PC-3 (cell line): Measurements from ENCODE around the gene GID4. TPM values are rescaled to one million over a fixed set of nuclear protein-coding genes. Genes with fewer than 3 reads are reported as not detected.

ENCODE experiments used
- ATAC-seq: fragments of 200-7000 bp; cut with Tn5 transposase; 2 replicates; pipeline ENCODE4 v1.9.1; 2020; ENCODE audit warnings: mild to moderate bottlenecking, moderate library complexity
- BruUV-seq: library from RNA; stranded (reverse); fragments of 400-500 nt; replicated peaks from 2 replicates; lab custom pipeline; 2021; lab: Mats Ljungman, UMichigan
- CTCF ChIA-PET: fragments of 300-600 bp; sonication (Branson Sonifier 250); formaldehyde crosslinking; loops from one replicate; lab custom pipeline; 2022; ENCODE audit warnings: antibody characterized with exemption; lab: Charles Lee
- POLR2A ChIA-PET: fragments of 300-600 bp; sonication (Branson Sonifier 250); formaldehyde crosslinking; loops from one replicate; lab custom pipeline; 2022; ENCODE audit warnings: antibody characterized with exemption; ENCODE audit not compliant: unreplicated experiment; lab: Charles Lee
- DNase-seq: peaks from one replicate; pipeline ENCODE4 v3.0.0-alpha.2; 2015
- H2AFZ ChIP-seq: fragments of 300-600 bp; sonication (generic); 2 replicates; pipeline ENCODE4 v1.6.0; 2016; ENCODE audit warnings: antibody characterized with exemption, low read length
- H3F3A ChIP-seq: fragments of 300-600 bp; sonication (generic); one replicate; pipeline ENCODE4 v1.6.0; 2017; ENCODE audit warnings: antibody characterized with exemption, low read length, control low read depth, mild to moderate bottlenecking; ENCODE audit not compliant: unreplicated experiment
- H3K27ac ChIP-seq: fragments of 300-600 bp; sonication (generic); 2 replicates; pipeline ENCODE4 v1.5.1; 2016; ENCODE audit warnings: mild to moderate bottlenecking, low read length
- H3K27me3 ChIP-seq: fragments of 300-600 bp; sonication (generic); 2 replicates; pipeline ENCODE4 v1.6.1; 2016; ENCODE audit warnings: low read length, mixed read lengths
- H3K36me3 ChIP-seq: fragments of 300-600 bp; sonication (generic); 2 replicates; pipeline ENCODE4 v1.6.1; 2016; ENCODE audit warnings: low read depth, mixed run types, low read length, mixed read lengths
- H3K4me1 ChIP-seq: fragments of 300-600 bp; sonication (generic); 2 replicates; pipeline ENCODE4 v1.5.1; 2016; ENCODE audit warnings: low read length; ENCODE audit not compliant: insufficient read depth
- H3K4me2 ChIP-seq: fragments of 300-600 bp; sonication (generic); 2 replicates; pipeline ENCODE4 v1.6.0; 2016; ENCODE audit warnings: low read length
- H3K4me3 ChIP-seq: fragments of 300-600 bp; sonication (generic); 2 replicates; pipeline ENCODE4 v1.5.1; 2016; ENCODE audit warnings: mild to moderate bottlenecking, low read length, mixed read lengths
- H3K79me2 ChIP-seq: fragments of 300-600 bp; sonication (generic); 2 replicates; pipeline ENCODE4 v1.6.1; 2017; ENCODE audit warnings: low read length, mixed read lengths
- H3K9ac ChIP-seq: fragments of 300-600 bp; sonication (generic); 2 replicates; pipeline ENCODE4 v1.6.0; 2016; ENCODE audit warnings: mild to moderate bottlenecking, low read length
- H3K9me2 ChIP-seq: fragments of 300-600 bp; sonication (generic); replicated peaks from 2 replicates; pipeline ENCODE4 v1.6.1; 2016; ENCODE audit warnings: mixed run types, low read length, mixed read lengths
- H3K9me3 ChIP-seq: fragments of 300-600 bp; sonication (generic); 2 replicates; pipeline ENCODE4 v1.6.1; 2016; ENCODE audit warnings: low read length, mixed read lengths
- H4K20me1 ChIP-seq: fragments of 300-600 bp; sonication (generic); 2 replicates; pipeline ENCODE4 v1.6.1; 2016; ENCODE audit warnings: low read length, mixed read lengths
- EZH2 ChIP-seq: fragments of 300-600 bp; sonication (generic); IDR thresholded peaks from one replicate; pipeline ENCODE4 v1.6.1; 2017; ENCODE audit warnings: antibody characterized with exemption, mild to moderate bottlenecking, low read length; ENCODE audit not compliant: unreplicated experiment
- EZH2phosphoT487 ChIP-seq: fragments of 300-600 bp; sonication (generic); IDR thresholded peaks from 2 replicates; pipeline ENCODE4 v1.6.1; 2018; ENCODE audit warnings: mild to moderate bottlenecking, antibody characterized with exemption, low read length, borderline replicate concordance
- intact Hi-C: fragments of 100-400 bp; cut with micrococcal nuclease; formaldehyde crosslinking; loops from 2 replicates; pipeline ENCODE4 v1.9.0; 2023
- total RNA-seq: library from RNA; depleted of rRNA; stranded (reverse); fragments of >200 nt; gene quantifications from 2 replicates; pipeline ENCODE4 v1.2.3, GENCODE V29; 2014
- TF ChIP-seq, protein P1 (sequence below): fragments of 300-600 bp; sonication (generic); conservative IDR thresholded peaks from 2 replicates; pipeline ENCODE4 v1.5.1; 2017; ENCODE audit warnings: antibody characterized with exemption, low read depth, mild to moderate bottlenecking, low read length

Gene GID4
- total RNA-seq, 1 experiment from 2014 or later: 7.3 TPM

DNA sequence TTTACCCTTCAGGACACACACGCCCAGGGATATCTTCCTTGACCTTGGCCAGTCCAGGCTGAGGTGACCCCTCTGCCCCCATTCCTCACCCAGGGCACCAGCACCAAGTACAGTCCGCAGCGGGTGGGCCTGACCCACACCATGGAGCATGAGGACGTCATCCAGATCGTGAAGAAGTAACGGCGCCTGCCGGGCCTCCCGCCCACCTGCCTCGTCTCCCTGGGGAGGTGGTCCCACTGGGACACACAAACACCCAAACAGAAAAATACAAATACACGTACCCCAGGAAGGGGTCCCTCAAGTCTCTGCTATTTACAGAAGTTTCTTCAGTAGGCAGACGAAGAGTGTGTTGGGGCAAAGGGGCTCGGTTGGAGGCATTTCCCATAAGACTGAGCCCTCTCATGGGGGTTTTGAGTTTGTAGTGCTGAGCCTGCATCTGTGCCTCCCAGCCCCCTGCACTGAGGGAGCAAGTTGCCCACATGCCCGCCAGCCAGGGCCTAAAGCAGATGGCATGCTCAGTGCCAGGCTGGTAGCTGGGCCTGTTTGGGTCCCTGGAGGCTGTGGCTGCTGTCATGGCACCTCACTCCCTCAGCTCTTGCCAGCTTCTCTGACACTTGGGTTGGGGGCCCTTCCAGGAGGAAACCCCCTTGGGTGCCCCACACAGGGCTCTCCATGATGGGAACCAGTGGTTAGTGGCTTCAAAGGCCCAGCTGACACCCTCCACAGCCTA, 68.0 kb downstream of the GID4 start:
- Histone ChIP-seq H3K9ac (no peak overlapping the region), H3K27ac (no peak overlapping the region), H3F3A (no peaks in the 10 kb centered on the region), H2AFZ (no peak overlapping the region), H3K27me3 (no peaks in the 10 kb centered on the region), H3K36me3 (peaks cover 12% of the 10 kb centered on the region), H3K4me2 (no peak overlapping the region), H3K9me2 (no peaks in the 10 kb centered on the region), H4K20me1 (no peaks in the 10 kb centered on the region), H3K4me3 (no peak overlapping the region), H3K79me2 (no peaks in the 10 kb centered on the region), H3K9me3 (no peaks in the 10 kb centered on the region), H3K4me1 (no peaks in the 10 kb centered on the region)
- TF ChIP-seq, protein P1, sequence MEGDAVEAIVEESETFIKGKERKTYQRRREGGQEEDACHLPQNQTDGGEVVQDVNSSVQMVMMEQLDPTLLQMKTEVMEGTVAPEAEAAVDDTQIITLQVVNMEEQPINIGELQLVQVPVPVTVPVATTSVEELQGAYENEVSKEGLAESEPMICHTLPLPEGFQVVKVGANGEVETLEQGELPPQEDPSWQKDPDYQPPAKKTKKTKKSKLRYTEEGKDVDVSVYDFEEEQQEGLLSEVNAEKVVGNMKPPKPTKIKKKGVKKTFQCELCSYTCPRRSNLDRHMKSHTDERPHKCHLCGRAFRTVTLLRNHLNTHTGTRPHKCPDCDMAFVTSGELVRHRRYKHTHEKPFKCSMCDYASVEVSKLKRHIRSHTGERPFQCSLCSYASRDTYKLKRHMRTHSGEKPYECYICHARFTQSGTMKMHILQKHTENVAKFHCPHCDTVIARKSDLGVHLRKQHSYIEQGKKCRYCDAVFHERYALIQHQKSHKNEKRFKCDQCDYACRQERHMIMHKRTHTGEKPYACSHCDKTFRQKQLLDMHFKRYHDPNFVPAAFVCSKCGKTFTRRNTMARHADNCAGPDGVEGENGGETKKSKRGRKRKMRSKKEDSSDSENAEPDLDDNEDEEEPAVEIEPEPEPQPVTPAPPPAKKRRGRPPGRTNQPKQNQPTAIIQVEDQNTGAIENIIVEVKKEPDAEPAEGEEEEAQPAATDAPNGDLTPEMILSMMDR: no peak
- TF ChIP-seq EZH2phosphoT487 (no peak), EZH2 (no peak)
- BruUV-seq: no TSS peak
- CTCF ChIA-PET: interaction anchor here (0.6 kb wide), 1 partner anchor 218 kb away, joined by 3 read pairs; no protein-coding TSS in a partner anchor
- intact Hi-C loops: no loop called here
- POLR2A ChIA-PET: no interaction called here
- DNase-seq (no peak), ATAC-seq (no peak)

GRCh38 chr17:18107971-18108370, 68.8 kb downstream of the GID4 start:
- Histone ChIP-seq H3K36me3 (peaks cover 12% of the 10 kb centered on the region), H2AFZ (no peak overlapping the region), H3K27ac (no peak overlapping the region), H3K79me2 (no peaks in the 10 kb centered on the region), H3K9ac (no peak overlapping the region), H4K20me1 (no peaks in the 10 kb centered on the region), H3K4me3 (no peak overlapping the region), H3K9me2 (no peaks in the 10 kb centered on the region), H3K9me3 (no peaks in the 10 kb centered on the region), H3K27me3 (no peaks in the 10 kb centered on the region), H3K4me1 (no peaks in the 10 kb centered on the region), H3F3A (no peaks in the 10 kb centered on the region), H3K4me2 (no peak overlapping the region)
- DNase-seq (no peak), ATAC-seq (no peak)
- ChIA-PET CTCF (no interaction called here), POLR2A (no interaction called here)
- no peak for TF ChIP-seq EZH2phosphoT487
- TF ChIP-seq EZH2: no peak
- TF ChIP-seq, protein P1: no peak
- intact Hi-C loops: no loop called here
- no TSS peak for BruUV-seq
